Prostate gland (tissue), 2 donors: ENCODE measurements around the gene FMN1.

Experiments used
- CTCF ChIP-seq, 4 experiments: fragments of 200-600 bp in 2 of 4; fragments of 450-650 bp in 2 of 4; sonication (generic) in 2 of 4; IDR thresholded peaks; 1 replicate in 3 of 4; 2 replicates in 1 of 4; pipeline ENCODE4 v1.5.1; 2016 to 2019; ENCODE audit warnings: antibody characterized with exemption in 4 of 4, mild to moderate bottlenecking in 2 of 4, moderate library complexity in 2 of 4
- POLR2AphosphoS5 ChIP-seq: sonication (generic); formaldehyde crosslinking; IDR thresholded peaks from one replicate; pipeline ENCODE4 v1.6.1; 2017; ENCODE audit warnings: antibody characterized with exemption

GRCh38 chr15:33047077-33047476, 147.4 kb downstream of the FMN1 start:
- TF ChIP-seq CTCF (IDR thresholded peaks at IDR 0.05) (no peak), POLR2AphosphoS5 (no peak)
